Lower leg skin (tissue), 4 donors: ENCODE data around the gene MIER2. TPM values are rescaled to one million over a fixed set of nuclear protein-coding genes. Genes with fewer than 3 reads are reported as not detected.

Source experiments
- DNase-seq, 2 donors: peaks; one replicate each; pipeline ENCODE4 v3.0.0-alpha.2; 2019; ENCODE audit warnings: low spot score in 2 of 2
- H3K4me3 ChIP-seq: fragments of 200-600 bp; sonication (generic); 2 replicates; pipeline ENCODE4 v1.5.1; 2017; ENCODE audit warnings: mild to moderate bottlenecking, low read depth; ENCODE audit not compliant: poor library complexity, severe bottlenecking
- CTCF ChIP-seq, 3 donors: fragments of 450-650 bp; IDR thresholded peaks; one replicate each; pipeline ENCODE4 v1.5.1; 2016; ENCODE audit warnings: antibody characterized with exemption in 3 of 3, mild to moderate bottlenecking in 3 of 3, moderate library complexity in 2 of 3
- POLR2A ChIP-seq, 2 donors: fragments of 450-650 bp; IDR thresholded peaks; one replicate each; pipeline ENCODE4 v1.6.1; 2016 to 2017; ENCODE audit warnings: antibody characterized with exemption in 2 of 2, mild to moderate bottlenecking in 1 of 2, moderate library complexity in 1 of 2
- WGBS, 2 donors: methylation state at CpG; one replicate each; pipeline ENCODE4 v1.1.5; 2018; 5-methylcytosine and 5-hydroxymethylcytosine counted together
- intact Hi-C: fragments of 100-400 bp; cut with DNase I; formaldehyde crosslinking; loops from one replicate; pipeline ENCODE4 v1.15.0; 2023; ENCODE audit warnings: low total_unique reads
- total RNA-seq, 4 donors: library from RNA; depleted of rRNA; stranded (reverse); fragments of >200 nt; gene quantifications; one replicate each; pipeline ENCODE4 v1.1.0, GENCODE V29; 2016

The MIER2 gene
- total RNA-seq, 4 donors from 2014 or later, result 24.6 to 76.3 (median 51.8) TPM

DNA sequence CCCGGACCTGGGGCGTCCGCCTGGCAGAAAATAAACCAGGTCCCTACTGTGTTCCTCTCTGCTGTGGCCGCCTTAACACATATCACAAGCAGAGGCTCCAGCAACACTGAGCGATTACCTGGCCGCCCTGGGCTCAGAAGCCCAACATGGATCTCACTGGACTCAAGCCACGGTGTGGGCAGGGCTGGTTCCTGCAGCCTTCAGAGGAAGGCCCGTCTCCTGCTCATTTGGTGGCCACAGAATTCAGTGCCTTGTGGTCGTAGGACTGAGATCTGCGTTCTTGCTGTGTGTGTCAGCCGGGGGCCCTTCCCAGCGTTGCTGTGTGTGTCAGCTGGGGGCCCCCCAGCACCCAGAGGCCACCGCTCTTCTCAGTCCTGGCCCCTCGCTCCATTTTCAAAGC, 34.1 kb upstream of the MIER2 start:
- TF ChIP-seq POLR2A (IDR thresholded peaks at IDR 0.05) (no peak), CTCF (IDR thresholded peaks at IDR 0.05) (no peak)
- no peak overlapping the region for H3K4me3 ChIP-seq
- intact Hi-C loops, result no loop called here
- DNase-seq, result peak in 1 of 2 donors; percentile 72
- WGBS, 2 donors, result 81 to 90% methylated on average over 14 of the region's 14 CpGs

DNA sequence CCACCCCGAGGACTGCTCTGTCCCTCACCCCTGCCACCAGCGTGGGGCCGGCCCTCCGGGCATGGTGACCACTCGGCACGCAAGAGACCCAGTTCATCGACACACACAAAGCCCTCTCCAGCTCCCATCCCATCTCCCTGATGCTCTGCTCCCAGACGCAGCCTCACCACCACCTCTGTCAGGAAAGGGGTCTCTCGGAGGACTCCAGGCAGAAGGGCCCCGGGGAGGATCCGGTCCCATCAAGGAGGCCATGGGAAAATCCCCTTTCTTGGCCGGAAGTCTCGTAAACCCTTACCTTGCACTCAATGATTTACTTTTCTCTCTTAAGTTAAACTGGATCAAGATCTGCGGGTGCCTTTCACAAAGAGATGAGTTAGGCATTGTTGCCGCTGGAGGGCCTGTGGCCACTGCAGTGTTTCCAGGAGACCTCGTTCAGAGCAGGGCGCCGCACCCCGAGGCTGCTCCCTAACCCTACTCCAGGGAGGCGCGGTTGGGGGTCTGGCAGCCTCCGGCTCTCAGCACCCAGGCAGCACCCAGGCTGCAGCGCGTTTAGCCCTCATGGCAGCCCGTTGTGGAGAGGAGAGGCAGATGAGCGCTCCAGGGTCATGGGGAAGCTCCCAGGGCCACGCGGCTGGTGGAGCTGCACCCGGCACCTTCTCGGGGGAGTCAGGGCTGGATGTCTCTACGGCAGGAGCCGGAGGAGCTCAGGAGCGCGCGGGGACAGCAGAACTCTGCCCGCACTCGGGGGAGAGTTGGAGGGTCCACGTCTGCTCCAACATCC, 33.4 kb upstream of the MIER2 start:
- WGBS, 2 donors, result 51 to 60% methylated on average over 32 to 38 of the region's 38 CpGs
- no peak overlapping the region for H3K4me3 ChIP-seq
- DNase-seq, result peak in 1 of 2 donors; percentile 77
- intact Hi-C loops, result no loop called here
- TF ChIP-seq POLR2A (IDR thresholded peaks at IDR 0.05) (no peak), CTCF (IDR thresholded peaks at IDR 0.05) (no peak)

- intact Hi-C loops, result no loop called here
- 83 to 86% methylated on average over 8 of the region's 8 CpGs for WGBS, 2 donors
These were observed 31.5 kb upstream of the MIER2 start for GRCh38 chr19:376111-376470.

DNA sequence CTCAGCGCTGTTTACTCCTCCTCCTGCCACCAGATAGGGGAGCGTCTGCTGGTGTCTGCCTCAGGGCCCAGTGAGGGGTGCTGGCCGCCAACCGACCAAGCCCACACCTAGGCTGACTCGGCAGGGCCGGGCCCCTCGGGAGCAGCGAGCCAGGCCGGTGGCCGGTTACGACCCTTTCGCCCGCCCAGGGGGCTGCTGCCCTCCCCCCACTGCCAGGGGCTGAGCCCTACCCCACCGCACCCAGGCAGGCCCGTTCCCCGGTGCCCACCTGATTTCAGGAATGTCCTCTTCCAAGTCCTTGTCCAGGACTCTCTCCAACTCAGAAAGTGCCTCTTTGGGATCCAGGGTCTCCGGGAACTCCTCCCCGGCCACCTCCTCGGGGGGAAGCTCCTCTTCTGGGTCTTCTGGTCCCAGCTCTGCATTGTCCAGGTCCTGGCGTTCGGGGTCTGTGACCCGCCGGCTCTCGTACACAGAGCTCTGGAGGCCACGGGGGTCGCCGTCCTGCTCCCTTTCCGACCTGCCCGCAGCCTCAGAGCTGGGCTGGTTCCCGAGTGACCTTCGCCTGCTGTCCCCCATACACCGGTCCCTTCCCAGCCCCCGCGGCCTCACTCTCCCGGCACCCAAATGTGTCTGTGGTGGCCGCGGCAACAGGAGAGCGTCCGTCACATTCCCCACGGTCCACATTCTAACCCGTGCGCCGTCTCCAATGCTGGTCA, 31.0 kb upstream of the MIER2 start:
- DNase-seq, result peak in 1 of 2 donors; percentile 79
- WGBS, 2 donors, result 75 to 79% methylated on average over 42 to 43 of the region's 43 CpGs
- TF ChIP-seq POLR2A (IDR thresholded peaks at IDR 0.05) (no peak), CTCF (IDR thresholded peaks at IDR 0.05) (no peak)
- intact Hi-C loops, result no loop called here
- no peak overlapping the region for H3K4me3 ChIP-seq

More at GRCh38 chr19:376111-376470, 31.5 kb upstream of the MIER2 start:
- TF ChIP-seq CTCF (IDR thresholded peaks at IDR 0.05) (no peak), POLR2A (IDR thresholded peaks at IDR 0.05) (no peak)
- H3K4me3 ChIP-seq, result no peak overlapping the region
- DNase-seq, result peak in 1 of 2 donors; percentile 67

- DNase-seq, result peak in 1 of 2 donors; percentile 66
- TF ChIP-seq CTCF (IDR thresholded peaks at IDR 0.05) (no peak), POLR2A (IDR thresholded peaks at IDR 0.05) (no peak)
- no peak overlapping the region for H3K4me3 ChIP-seq
- 51% methylated on average over 15 to 17 of the region's 17 CpGs for WGBS, 2 donors
- intact Hi-C loops, result no loop called here
These were observed 30.3 kb upstream of the MIER2 start for GRCh38 chr19:374886-375235.
